GM21367 (cell line): ENCODE data around the gene FAM149B1.
"Not testable (repeated sequence)": the region's sequence is repeated elsewhere in the genome, so short reads cannot be mapped to it uniquely, and the experiment has no call there.

Experiments
- ATAC-seq: cut with Tn5 transposase; IDR thresholded peaks from one replicate; pipeline ENCODE4 v1.9.1; 2021; ENCODE audit not compliant: unreplicated experiment

FAM149B1 gene

DNA sequence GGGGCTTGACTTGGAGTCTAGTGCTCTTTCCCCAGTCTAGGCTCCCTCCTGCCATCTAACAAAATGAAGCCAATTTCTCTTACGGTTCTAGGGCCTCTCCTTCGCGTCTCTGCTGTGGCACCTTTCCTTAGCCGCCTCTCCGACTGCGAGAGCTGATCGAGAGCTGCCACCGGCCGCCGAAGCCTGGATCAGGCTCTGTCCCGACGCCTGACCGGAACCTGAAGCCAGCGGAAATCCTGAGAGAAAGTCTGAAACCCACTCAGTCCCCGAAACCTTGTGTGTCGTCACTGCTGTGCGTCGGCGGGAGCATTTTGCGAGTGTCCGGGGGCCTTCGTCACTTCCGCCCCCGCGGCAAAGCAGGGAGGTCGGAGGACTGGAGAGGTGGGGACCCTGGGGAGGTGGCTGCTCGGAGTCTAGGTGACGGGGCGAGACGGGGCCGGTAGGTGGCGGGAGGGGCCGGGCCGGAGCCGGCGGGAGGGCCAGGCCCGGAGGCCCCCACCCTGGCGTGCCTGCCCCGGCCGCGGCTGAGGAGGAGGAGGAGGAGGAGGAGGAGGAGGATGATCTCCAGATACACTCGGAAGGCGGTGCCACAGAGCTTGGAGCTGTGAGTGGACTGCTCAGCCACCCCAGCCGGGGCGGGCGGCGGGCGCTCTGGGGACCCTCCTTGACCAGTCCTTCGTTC, at the start of gene FAM149B1, which contains the start of gene ECD:
Gene FAM149B1, plus strand, starts transcription at position 337 of the 682 bp plus-strand sequence. Its CDS starts 221 bp downstream, at position 558.
Gene ECD, minus strand, starts transcription at position 226 of the 682 bp plus-strand sequence. CDS start 4,071 bp downstream, outside the sequence.
- ATAC-seq = peak; percentile 76

DNA sequence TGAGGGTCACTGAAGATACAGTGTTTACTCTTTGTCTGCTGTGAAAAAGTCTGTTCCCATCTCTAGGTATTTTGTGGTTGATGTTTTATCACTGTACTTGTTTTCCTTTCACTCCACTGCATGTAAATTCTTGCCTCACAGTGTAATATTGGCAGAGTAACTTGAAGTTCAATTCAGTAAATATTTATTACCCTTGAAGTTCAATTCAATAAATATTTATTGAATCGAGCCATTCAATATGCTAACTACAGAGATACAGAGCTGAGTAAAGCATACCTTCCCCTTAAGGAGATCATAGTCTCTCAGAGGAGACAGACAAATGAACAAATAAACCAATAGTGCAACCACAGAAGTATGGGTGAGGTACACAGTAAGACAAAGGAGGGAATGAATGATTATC, 48.5 kb upstream of the FAM149B1 start:
- ATAC-seq = no peak

DNA sequence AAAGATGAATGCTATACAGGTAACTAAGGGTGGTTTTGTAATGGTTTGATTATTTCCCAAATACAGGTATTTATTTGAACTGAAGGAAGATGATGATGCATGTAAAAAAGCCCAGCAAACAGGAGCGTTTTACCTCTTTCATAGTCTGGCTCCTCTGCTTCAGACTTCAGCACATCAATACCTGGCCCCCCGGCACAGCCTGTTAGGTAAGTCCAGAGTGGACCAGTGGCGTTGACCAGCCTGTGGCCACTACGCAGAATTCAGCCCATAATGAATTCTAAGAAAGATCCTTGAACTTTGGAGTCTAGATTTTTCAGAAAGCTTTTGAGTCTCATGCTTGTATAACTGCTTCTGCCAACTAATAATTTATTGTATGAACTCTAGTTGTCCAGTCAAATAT, 48.0 kb upstream of the FAM149B1 start:
- no peak for ATAC-seq

DNA sequence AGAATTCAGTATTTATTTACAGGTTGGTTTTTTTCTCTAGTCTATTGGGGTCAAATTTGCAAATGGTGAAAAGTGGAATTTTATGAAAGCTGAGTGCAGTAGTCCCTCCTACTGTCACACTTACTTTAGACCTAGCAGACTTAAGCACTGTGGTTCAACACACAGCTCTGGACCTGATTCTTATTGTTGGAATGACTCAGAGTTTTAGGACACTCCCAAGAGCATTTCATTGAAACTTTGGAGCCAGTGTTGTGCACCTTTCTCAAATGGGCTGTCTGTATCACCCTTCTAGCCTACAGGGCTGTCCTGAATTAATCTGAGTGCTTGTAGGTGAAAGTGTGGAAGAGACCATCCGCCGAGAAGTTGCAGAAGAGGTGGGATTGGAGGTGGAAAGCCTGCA, 41.6 kb upstream of the FAM149B1 start:
- ATAC-seq = no peak

- ATAC-seq = no peak
These were observed 36.6 kb upstream of the FAM149B1 start for GRCh38 chr10:73131301-73131700.

GRCh38 chr10:73131913-73132686, 35.8 kb upstream of the FAM149B1 start:
- ATAC-seq = no peak

DNA sequence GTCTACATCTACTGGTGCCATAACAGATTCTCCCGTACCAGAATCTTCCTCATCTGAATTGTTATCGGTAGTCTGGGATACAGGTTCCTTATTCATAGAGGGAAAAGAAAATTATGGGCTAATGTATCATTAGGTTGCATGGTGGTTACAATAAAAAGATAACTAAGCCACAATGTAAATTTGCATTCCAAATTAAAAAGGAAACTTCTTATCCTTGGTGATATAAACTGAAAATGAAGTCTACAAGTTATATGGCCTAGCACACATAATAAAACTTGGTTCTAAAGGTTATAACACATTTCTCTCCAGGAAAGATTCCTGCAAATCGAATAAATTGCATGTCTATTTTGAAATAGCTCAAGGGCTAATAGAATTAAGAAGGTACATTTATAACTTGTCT, 33.2 kb upstream of the FAM149B1 start:
- no peak for ATAC-seq

DNA sequence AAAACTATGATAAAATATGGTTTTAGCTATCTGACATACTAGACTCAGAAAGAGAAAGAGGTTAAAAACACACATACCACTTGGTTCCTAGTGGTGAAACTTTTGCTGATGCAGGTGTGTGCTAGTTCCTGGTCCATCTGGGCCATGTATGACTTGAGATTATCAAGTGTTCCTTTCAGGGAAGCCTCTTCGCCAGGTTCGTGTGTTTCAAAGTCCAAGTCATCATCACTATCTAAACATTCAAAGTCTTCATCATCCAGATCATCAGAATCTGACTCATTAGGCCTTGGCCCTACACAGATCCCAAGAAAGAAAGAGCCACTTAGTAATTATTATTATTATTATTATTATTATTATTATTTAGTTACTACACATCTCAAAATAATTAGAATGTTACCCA, 31.3 kb upstream of the FAM149B1 start:
- no peak for ATAC-seq

GRCh38 chr10:73139251-73139650, 28.7 kb upstream of the FAM149B1 start:
- ATAC-seq = no peak

DNA sequence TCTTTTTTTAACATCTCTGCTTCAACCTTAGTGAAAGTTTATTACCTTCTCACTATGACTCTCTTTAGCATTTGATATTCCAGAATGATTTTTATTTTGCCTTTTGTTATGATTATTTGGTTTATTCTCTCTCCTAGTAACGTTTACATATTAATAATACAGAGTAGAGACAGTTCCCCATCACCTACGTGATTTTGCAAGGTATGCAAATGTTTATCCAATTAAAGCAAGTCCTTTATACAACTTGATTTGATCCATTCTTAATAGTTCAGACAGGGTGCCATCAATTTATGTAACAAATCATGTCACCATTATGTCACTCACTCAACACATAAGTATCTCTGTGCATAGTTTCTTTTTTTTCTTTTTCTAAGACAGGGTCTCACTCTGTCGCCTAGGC, 26.3 kb upstream of the FAM149B1 start:
- no peak for ATAC-seq

GRCh38 chr10:73150633-73151413, 17.1 kb upstream of the FAM149B1 start:
- ATAC-seq = not testable (repeated sequence)

- ATAC-seq = no peak
These were observed 15.9 kb upstream of the FAM149B1 start for GRCh38 chr10:73152009-73152408.

- ATAC-seq = no peak
These were observed 11.9 kb upstream of the FAM149B1 start for GRCh38 chr10:73156054-73156453.

DNA sequence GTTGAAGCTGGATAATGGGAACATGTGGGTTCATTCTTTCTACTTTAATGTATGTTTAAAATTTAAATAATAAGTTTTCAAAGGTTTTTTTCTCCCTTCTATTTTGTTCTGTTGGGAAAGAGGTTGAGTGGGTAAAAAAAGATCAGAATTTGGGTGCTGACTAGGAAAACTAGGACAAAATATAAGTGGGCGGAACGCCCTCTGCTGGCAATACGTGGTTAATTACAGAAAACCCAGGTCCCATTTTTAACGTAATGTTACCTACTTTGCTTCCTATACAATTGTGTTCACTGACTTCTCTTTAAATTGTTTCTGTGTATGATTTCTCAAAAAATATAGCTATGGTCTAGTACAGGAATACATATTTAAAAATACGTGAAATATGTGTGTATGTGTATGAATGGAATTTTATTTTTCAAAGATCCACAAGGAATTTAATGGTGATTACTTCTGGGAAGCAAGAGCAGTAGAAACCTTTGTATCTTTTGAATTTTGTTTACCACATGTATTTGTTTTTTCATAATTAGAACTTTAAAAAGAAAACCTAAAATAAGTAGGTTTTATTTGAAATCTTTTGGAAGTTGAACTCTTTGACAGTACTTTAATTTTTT, 8.8 kb upstream of the FAM149B1 start:
- ATAC-seq = no peak

- ATAC-seq = no peak
These were observed 6.8 kb upstream of the FAM149B1 start for GRCh38 chr10:73161079-73161478.

- ATAC-seq = no peak
These were observed 6.3 kb upstream of the FAM149B1 start for GRCh38 chr10:73161662-73162061.

GRCh38 chr10:73163096-73163495, 4.8 kb upstream of the FAM149B1 start:
- no peak for ATAC-seq

- no peak for ATAC-seq
These were observed 947 bp upstream of the FAM149B1 start for GRCh38 chr10:73166972-73167371.

DNA sequence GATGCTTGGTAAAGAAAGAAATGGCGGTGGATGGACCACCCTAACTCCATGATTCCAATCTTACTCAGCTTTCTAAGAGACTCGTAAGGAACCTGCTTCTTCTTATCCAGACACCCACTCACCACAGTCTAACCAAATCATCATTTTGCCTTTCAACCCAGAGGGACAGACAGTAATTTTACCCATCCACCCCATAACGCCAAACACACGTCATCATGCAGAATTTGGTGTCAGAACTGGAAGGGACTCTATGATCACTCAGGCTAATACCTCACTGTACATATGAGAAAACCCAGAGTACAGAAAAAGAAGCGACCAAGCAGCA, 499 bp upstream of the FAM149B1 start:
- ATAC-seq = peak; percentile 11

DNA sequence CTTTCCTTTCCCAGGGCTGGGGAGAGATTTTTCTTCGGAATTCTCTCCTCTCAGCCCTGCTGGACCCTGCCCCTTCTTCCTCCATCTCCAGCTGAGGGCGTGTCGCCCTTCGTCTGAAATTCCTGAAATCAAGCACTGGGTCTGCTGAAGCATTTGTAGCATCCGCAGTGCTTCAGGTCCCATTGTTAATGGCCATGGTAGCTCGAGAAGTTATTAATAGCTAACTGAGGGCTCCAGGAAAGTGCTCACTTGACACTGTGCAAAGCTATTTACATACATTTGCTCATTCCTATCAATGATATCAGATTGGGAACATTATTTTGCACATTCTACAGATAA, 515 bp downstream of the FAM149B1 start:
- ATAC-seq = peak; percentile 27

DNA sequence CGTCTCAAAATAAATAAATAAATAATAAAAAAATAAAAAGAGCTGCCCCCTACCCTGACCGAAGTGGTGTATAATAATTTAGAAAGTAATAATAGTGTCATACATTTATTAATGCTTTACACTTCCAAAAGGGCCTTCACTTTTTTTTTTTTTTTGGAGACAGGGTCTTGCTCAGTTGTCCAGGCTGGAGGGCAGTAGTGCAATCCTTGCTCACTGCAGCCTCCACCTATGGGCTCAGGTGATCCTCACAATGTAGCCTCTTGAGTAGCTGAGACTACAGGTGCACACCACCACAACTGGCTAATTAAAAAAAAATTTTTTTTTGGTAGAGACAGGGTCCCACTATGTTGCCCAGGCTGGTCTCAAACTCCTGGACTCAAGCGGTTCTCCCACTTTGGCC, 1.4 kb downstream of the FAM149B1 start:
- no peak for ATAC-seq
